GM19467 (cell line): Measurements from ENCODE around the gene CSRP2.
A peak's percentile ranks its signal among the peaks of the same experiment; 100 is the strongest.

Experiments
- ATAC-seq: cut with Tn5 transposase; IDR thresholded peaks from one replicate; pipeline ENCODE4 v1.9.1; 2021; ENCODE audit warnings: mild to moderate bottlenecking, moderate library complexity; ENCODE audit not compliant: unreplicated experiment

Gene CSRP2

GRCh38 chr12:76878899-76879709, at the start of gene CSRP2:
CSRP2 (minus strand) TSS chr12:76879019; CDS start chr12:76866260, 12,759 bp downstream.
- peak; percentile 80 for ATAC-seq

DNA sequence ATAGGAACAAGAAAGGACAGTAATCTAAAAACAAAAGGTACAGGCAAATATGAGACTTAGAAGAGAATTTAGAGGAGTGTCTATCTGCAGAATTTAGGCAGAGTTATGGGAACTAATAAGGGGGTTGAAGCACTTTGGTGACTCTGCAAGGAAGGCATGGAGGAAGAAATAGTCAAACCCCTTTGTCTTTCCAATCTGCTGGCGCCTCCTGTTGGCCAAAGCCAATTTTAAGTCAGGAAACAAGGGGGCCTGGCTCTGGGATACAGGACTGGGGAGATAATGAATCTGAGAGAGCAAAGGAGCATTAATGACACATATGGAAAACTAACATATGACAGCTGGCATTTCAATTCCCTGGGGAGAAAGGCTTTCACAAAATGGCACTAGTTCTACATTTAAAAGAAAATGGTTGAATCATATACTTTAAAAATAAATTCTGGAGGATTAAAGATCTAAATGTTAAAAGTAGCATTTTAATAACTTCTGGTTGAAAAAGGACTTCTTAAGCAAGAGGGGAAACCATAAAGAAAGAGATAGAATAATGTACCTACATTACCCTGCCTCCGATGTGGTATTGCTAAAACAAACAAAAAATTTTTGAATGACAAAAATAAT, 48.5 kb upstream of the CSRP2 start:
- ATAC-seq: no peak

DNA sequence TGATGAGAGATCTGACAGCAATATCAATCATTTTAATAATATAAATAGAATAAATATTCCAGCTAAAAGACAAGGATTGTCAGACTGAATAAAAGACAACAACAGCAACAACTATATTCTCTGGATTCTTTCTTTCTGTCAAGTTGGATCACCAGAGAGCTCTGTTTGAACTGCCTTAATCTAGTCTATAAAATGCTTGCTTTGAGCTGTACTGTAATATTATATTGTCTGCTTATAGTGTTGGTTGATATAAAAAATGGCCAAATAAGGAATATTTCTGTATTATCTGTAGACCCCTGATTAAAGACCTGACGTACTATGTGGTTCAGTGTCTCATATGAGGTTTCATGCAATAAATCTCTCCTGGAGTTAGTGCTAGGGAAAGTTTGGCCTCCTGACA, 46.3 kb upstream of the CSRP2 start:
- no peak for ATAC-seq

GRCh38 chr12:76922866-76923265, 44.0 kb upstream of the CSRP2 start:
- ATAC-seq: no peak

GRCh38 chr12:76921891-76922664, 43.3 kb upstream of the CSRP2 start:
- ATAC-seq: no peak

DNA sequence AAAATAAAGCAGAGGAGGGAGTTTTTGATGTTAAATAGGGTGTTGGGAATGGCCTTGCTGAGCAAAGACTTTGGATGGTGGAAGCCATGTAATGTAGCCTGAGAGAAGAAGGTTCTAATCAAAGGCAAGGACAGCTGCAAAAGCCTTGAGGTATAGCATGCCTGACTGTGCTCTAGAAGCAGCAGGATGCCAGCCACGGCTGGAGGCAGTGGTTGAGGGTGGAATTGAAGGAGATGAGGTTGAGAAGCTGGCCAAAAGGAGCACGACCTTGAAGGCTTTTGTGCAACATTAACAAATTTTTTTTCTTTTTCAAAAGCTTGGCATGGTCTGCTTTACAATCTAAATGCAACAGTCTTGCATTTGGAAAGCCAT, 42.3 kb upstream of the CSRP2 start:
- no peak for ATAC-seq

GRCh38 chr12:76920172-76921099, 41.6 kb upstream of the CSRP2 start:
- peak; percentile 70 for ATAC-seq

DNA sequence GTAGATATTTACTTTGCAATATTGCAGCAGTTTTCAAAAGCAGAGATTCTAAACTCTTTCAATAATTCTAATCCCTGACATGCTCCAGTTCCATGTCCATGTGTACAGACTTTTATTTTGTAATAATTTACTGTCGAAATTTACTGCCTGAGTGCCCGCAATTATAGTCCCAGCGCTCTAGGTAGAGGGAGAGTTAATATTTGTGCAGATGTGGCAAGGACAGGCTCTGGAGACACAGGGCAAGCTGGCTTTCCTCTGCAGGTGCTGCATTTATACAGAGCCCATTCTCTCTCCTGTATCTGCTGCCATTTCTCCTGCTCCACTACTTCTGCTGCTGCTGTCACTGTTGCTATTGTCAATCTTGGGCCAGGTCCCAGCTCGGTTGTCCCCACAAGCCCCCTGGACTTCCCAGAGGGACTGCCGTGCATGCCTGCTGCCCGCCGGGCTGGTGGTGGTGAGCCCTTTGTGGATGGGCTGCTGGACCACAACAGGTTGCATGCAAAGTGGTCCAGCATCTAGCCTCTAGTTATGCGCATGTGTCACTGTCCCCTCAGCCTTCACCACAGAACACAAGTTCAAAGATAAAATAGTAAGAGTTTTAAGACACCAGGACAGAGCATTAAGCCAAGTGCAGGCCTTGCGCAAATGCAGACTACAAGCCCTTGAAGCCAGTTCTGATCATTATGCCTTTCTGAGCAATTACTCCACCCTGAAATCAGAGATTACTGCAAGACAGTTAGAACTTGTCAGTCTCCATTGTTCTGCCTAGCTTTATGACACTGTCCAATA, 40.8 kb upstream of the CSRP2 start:
- peak; percentile 8 for ATAC-seq

DNA sequence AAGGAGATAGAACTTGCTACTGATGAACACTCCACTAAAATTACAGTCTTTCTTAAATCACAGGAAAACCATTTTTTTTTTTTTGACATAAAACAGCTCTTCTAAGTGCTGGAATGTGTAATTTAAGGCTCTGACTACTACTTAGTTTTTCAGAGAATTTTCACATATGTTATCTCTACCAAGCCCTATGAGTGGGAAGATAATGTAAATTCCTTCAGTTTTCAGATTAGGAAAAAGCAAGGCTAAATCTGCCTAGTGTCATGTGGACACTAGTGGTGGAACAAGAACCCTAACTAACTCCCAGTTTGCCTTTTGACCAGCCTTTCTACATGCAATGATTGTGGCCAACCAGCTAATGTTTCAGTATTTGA, 37.3 kb upstream of the CSRP2 start:
- ATAC-seq: no peak

GRCh38 chr12:76915361-76916169, 36.7 kb upstream of the CSRP2 start:
- ATAC-seq: no peak

- no peak for ATAC-seq
These were observed 35.5 kb upstream of the CSRP2 start for GRCh38 chr12:76914102-76914859.

DNA sequence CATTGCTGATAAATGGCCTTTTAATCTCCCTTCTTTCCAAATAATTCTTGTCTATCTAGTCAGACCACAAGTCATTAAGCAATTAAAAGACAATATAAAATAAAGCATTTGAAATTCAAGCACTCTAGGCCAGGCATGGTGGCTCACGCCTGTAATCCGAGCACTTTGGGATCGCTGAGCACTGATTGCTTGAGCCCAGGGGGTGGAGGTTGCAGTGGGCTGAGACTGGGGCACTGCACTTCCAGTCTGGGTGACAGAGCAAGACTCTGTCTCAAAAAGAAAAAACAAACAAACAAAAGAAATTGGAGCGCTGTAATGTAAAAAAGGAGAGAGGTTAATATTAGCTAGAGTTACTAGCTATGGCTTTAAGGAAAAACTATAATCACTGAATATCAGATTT, 30.5 kb upstream of the CSRP2 start:
- no peak for ATAC-seq

- no peak for ATAC-seq
These were observed 29.6 kb upstream of the CSRP2 start for GRCh38 chr12:76908303-76909017.

DNA sequence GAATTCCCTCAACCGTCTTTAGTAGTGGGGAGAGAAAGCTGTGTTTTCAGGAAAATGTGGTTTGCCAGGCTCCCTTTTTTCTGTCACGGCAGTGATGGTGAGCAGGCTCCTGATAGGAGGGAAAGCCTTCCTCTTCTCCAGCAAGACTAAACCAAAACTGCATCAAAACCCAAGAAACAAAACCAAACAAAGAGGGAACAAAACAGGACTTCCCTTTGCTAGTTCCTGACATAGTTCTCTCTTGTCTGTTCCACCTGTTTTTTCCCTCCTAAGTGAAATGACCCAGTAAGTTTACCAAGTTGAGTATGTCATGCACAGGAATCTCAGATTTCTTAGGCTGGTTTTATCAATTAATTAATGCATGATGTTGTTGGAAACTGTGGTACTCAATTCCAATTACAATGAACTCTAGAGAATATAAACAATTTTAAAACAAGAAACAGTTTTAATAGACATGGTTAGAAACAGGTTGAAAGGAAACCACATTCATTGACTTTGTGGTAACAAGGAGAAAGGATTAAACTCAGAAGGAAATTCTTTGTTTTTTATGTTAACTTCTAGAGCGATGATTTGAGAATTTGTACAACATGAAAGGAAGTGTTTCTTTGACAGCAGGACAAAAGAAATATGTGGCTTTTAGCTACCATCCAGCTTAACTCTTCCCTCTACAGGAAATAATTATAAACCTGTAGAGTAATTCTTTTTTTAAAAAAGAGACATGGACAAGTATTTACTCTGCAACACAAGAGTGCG, 23.0 kb upstream of the CSRP2 start:
- no peak for ATAC-seq

DNA sequence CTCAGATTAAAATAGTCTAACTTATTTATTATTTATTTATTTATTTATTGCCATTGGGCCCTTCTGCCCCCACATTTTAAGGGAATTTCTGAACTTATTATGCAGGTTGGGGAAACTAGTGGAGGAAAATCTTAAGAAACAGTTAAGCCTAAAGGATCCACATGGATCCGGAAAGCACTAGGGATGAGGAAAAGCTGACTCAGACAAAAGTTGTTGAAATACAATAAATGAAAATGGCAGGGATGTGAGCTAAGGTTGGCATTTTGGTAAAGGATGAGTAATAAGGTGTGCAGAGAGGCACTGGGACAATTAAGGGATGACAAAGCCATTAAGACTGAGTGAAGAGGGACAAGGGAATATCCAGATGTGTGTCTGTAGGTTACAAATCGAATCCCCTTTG, 20.7 kb upstream of the CSRP2 start:
- no peak for ATAC-seq

GRCh38 chr12:76898442-76898841, 19.6 kb upstream of the CSRP2 start:
- no peak for ATAC-seq

DNA sequence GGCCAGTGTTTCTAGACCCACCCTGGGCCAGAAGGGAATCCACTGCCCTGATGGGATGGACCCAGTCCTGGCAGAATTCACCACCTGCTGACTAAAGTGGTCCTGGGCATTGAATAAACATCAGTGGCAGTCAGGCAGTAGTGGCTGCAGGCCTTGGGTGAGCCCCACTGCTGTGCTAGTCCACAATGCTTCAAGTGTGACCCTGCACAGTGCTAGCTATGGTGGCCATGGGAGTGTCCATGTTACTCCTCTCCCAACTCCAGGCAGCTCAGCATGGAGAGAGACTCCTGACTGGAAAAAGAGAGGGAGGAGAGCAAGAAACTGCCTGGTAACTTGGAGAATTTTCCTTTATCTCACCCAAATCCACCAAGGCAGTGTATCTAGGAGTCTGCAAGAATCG, 17.5 kb upstream of the CSRP2 start:
- no peak for ATAC-seq
